Chondrocyte (in vitro differentiated cells): ENCODE measurements around the gene ATP9A. TPM values are rescaled to one million over a fixed set of nuclear protein-coding genes. Genes with fewer than 3 reads are reported as not detected.
A peak's percentile ranks its signal among the peaks of the same experiment; 100 is the strongest.

ENCODE experiments used
- DNase-seq: peaks from one replicate; pipeline ENCODE4 v3.0.0; 2021; ENCODE audit warnings: mixed read lengths, low spot score
- H3K27ac Mint-ChIP-seq: one replicate; pipeline ENCODE4 v1.8.0; 2021; ENCODE audit warnings: mild to moderate bottlenecking, moderate library complexity, mixed read lengths; ENCODE audit not compliant: unreplicated experiment
- H3K27me3 Mint-ChIP-seq: 2 replicates; pipeline ENCODE4 v1.8.0; 2021; ENCODE audit warnings: low read depth, mixed read lengths
- H3K36me3 Mint-ChIP-seq: 2 replicates; pipeline ENCODE4 v1.8.0; 2021; ENCODE audit warnings: low read depth, mixed read lengths
- H3K4me1 Mint-ChIP-seq: 2 replicates; pipeline ENCODE4 v1.8.0; 2021; ENCODE audit warnings: low read depth, mild to moderate bottlenecking, mixed read lengths
- H3K4me3 Mint-ChIP-seq: one replicate; pipeline ENCODE4 v1.8.0; 2021; ENCODE audit warnings: mild to moderate bottlenecking, moderate library complexity, mixed read lengths; ENCODE audit not compliant: unreplicated experiment
- H3K9me3 Mint-ChIP-seq: 2 replicates; pipeline ENCODE4 v1.8.0; 2021; ENCODE audit warnings: low read depth, mixed read lengths
- CTCF ChIP-seq: fragments of 200-600 bp; sonication (generic); IDR thresholded peaks from 2 replicates; pipeline ENCODE4 v1.5.0; 2021; ENCODE audit warnings: antibody characterized with exemption, mild to moderate bottlenecking, moderate library complexity
- total RNA-seq: library from RNA; stranded (reverse); gene quantifications from 3 replicates; pipeline ENCODE4 v1.2.1, GENCODE V29; 2021

The ATP9A gene
- total RNA-seq, 1 donor from 2014 or later: 43.1 TPM

GRCh38 chr20:51799401-51799860, 31.2 kb upstream of the ATP9A start:
- peaks cover 21% of the 10 kb centered on the region for H3K4me1 Mint-ChIP-seq
- DNase-seq: no peak
- no peaks in the 10 kb centered on the region for H3K27me3 Mint-ChIP-seq
- no peak overlapping the region for H3K27ac Mint-ChIP-seq
- no peak for TF ChIP-seq CTCF
- no peaks in the 10 kb centered on the region for H3K9me3 Mint-ChIP-seq
- H3K4me3 Mint-ChIP-seq: no peak overlapping the region
- H3K36me3 Mint-ChIP-seq: no peaks in the 10 kb centered on the region

GRCh38 chr20:51797357-51798025, 29.3 kb upstream of the ATP9A start:
- DNase-seq: no peak
- H3K9me3 Mint-ChIP-seq: no peaks in the 10 kb centered on the region
- H3K27me3 Mint-ChIP-seq: no peaks in the 10 kb centered on the region
- H3K36me3 Mint-ChIP-seq: no peaks in the 10 kb centered on the region
- peaks cover 21% of the 10 kb centered on the region for H3K4me1 Mint-ChIP-seq
- no peak for TF ChIP-seq CTCF
- H3K27ac Mint-ChIP-seq: peak overlapping the region; percentile 8
- no peak overlapping the region for H3K4me3 Mint-ChIP-seq

- no peak overlapping the region for H3K4me3 Mint-ChIP-seq
- no peaks in the 10 kb centered on the region for H3K27me3 Mint-ChIP-seq
- no peak overlapping the region for H3K27ac Mint-ChIP-seq
Measured at GRCh38 chr20:51796340-51796739, 28.1 kb upstream of the ATP9A start.

GRCh38 chr20:51792960-51793359, 24.8 kb upstream of the ATP9A start:
- Mint-ChIP-seq H3K4me3 (no peak overlapping the region), H3K27ac (no peak overlapping the region), H3K27me3 (no peaks in the 10 kb centered on the region), H3K9me3 (no peaks in the 10 kb centered on the region), H3K4me1 (peaks cover 6% of the 10 kb centered on the region), H3K36me3 (peaks cover 2% of the 10 kb centered on the region)
- no peak for TF ChIP-seq CTCF
- DNase-seq: no peak

More at GRCh38 chr20:51796340-51796739, 28.1 kb upstream of the ATP9A start:
- H3K36me3 Mint-ChIP-seq: no peaks in the 10 kb centered on the region
- TF ChIP-seq CTCF: no peak
- peaks cover 20% of the 10 kb centered on the region for H3K4me1 Mint-ChIP-seq
- no peak for DNase-seq
- no peaks in the 10 kb centered on the region for H3K9me3 Mint-ChIP-seq

- Mint-ChIP-seq H3K4me1 (no peaks in the 10 kb centered on the region), H3K9me3 (no peaks in the 10 kb centered on the region), H3K36me3 (peaks cover 2% of the 10 kb centered on the region), H3K27me3 (no peaks in the 10 kb centered on the region), H3K4me3 (no peak overlapping the region), H3K27ac (no peak overlapping the region)
- TF ChIP-seq CTCF: no peak
- no peak for DNase-seq
Measured at GRCh38 chr20:51791626-51792025, 23.4 kb upstream of the ATP9A start.
